ENCODE data around the gene TRPM7.
"Not testable (repeated sequence)": the region's sequence is repeated elsewhere in the genome, so short reads cannot be mapped to it uniquely, and the experiment has no call there.

The TRPM7 gene

GRCh38 chr15:50653156-50653743, 33.3 kb downstream of the TRPM7 start:
- DNase-seq = no peak

GRCh38 chr15:50652671-50653070, 33.9 kb downstream of the TRPM7 start:
- no peak for DNase-seq

- DNase-seq = no peak
Observed at GRCh38 chr15:50641318-50641717, 45.3 kb downstream of the TRPM7 start.

DNA sequence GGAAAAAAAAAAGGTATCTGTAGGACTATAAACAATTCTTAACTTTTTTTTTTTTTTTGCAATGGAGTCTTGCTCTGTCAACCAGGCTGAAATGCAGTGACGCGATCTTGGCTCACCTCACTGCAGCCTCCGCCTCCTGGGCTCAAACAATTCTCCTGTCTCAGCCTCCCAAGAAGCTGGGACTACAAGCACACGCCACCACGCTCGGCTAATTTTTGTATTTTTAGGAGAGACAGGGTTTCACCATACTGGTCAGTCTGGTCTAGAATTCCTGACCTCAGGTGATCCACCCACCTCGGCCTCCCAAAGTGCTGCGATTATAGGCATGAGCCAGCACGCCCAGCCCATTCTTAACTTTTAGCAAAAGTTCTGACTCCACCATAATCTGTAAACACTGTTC, 50.5 kb downstream of the TRPM7 start:
- DNase-seq = no peak

DNA sequence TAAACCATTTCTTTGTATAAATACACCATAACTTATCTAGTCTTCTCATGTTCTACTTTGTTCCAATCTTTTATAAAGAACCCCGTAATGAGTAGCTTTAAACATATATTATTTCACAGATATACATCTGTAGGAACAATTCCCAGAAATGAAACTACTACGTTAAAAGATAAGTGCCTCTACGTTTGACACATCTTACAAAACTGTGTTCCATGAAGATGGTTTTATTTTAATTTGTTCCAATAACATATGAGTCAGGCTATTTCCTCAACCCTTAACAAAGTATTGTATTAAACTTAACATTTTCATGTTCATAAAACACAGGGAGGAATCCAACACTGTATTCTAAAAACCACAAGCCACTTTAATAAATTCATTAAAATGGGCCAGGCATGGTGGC, 52.9 kb downstream of the TRPM7 start:
- no peak for DNase-seq

DNA sequence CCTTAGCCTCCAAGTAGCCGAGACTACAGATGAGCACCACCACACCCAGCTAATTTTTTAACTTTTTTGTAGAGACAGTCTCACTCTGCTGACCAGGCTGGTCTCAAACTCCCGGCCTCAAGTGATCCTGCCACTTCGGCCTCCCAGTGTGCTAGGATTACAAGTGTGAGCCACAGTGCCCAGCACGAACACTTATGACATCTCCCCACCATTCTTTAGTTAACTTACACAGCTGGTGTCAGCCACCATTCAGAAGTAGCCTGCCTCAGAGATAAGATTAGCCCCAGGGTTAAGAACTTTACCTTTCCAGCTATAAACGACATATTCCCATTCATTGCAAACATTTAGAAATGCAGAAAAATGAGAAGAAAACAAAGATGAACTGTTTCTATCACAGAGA, 58.2 kb downstream of the TRPM7 start:
- no peak for DNase-seq

- no peak for DNase-seq
Observed at GRCh38 chr15:50627351-50628055, 59.1 kb downstream of the TRPM7 start.

GRCh38 chr15:50624616-50625168, 61.9 kb downstream of the TRPM7 start:
- DNase-seq = no peak

GRCh38 chr15:50622361-50622943, 64.1 kb downstream of the TRPM7 start:
- not testable (repeated sequence) for DNase-seq

DNA sequence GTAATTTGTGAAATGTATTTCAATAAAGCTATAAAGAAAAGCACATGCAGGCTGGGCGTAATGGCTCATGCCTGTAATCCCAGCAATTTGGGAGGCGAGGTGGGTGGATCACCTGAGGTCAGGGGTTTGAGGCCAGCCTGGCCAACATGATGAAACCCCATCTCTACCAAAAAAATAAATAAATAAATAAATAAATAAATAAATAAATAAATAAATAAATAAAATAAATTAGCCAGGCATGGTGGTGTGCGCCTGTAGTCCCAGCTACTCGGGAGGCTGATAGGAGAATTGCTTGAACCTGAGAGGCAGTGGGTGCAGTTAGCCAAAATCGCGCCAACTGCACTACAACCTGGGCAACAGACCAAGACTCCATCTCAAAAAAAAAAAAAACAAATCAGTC, 69.6 kb downstream of the TRPM7 start:
- DNase-seq = not testable (repeated sequence)

DNA sequence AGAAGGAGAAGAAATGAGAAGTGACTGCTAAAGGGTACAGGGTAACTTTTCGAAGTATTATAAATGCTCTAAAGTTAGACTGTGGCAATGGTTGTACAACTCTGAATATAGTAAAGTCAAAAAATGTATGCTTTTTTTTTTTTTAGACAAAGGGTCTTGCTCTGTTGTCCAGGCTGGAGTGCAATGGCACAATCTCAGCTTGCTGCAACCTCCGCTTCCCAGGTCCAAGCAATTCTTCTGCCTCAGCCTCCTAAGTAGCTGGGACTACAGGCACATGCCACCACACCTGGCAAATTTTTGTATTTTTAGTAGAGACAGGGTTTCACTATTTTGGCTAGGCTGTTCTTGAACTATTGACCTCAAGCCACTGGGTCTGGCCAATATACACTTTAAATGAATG, 70.0 kb downstream of the TRPM7 start:
- DNase-seq = not testable (repeated sequence)

- no peak for DNase-seq
Observed at GRCh38 chr15:50613600-50613999, 73.0 kb downstream of the TRPM7 start.

DNA sequence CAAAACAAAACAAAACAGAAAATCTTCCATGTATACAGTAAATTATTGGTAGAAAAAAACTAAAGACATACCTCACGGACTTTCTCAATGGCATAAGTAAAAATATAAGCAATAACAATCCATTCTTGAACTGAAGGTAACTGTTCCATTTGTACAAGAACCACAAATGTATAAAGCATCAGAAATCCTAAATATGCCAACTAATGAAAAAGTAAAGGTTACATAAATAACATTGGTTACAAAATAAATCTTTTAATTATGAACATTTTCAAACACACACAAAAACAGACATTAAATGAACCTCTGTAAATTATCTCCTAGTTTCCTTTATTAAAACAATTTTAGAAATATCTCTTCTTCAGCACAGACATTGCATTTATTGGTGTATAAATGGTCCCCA, 79.5 kb downstream of the TRPM7 start:
- DNase-seq = no peak

GRCh38 chr15:50605462-50605861, 81.1 kb downstream of the TRPM7 start:
- no peak for DNase-seq

- not testable (repeated sequence) for DNase-seq
Observed at GRCh38 chr15:50602028-50602427, 84.6 kb downstream of the TRPM7 start.

- no peak for DNase-seq
Observed at GRCh38 chr15:50594311-50594710, 92.3 kb downstream of the TRPM7 start.

GRCh38 chr15:50593761-50594160, 92.8 kb downstream of the TRPM7 start:
- DNase-seq = no peak

GRCh38 chr15:50590288-50590687, 96.3 kb downstream of the TRPM7 start:
- DNase-seq = no peak

GRCh38 chr15:50577492-50577891, 109.1 kb downstream of the TRPM7 start:
- no peak for DNase-seq

DNA sequence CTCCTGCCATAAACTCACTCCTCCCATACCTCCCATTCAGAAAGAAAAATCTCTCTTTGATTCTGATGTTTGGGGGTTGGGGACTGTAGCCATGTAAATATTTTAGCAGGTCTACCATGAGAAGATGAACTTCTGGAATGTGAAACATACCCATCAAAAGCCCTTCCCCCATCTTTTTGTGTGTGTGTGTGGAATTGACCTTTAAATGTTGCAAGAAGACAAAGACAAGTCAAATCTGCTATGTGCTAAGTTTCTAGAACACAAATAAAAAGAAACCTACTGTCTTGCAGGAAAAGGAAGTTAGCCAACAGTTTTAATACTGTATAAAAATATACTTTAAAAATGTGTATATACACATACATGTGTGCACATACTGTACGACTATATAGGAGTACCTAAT, 110.4 kb downstream of the TRPM7 start:
- no peak for DNase-seq

GRCh38 chr15:50573842-50574241, 112.8 kb downstream of the TRPM7 start:
- not testable (repeated sequence) for DNase-seq

- no peak for DNase-seq
Observed at GRCh38 chr15:50563756-50564155, 122.8 kb downstream of the TRPM7 start.

- no peak for DNase-seq
Observed at GRCh38 chr15:50562735-50563640, 123.6 kb downstream of the TRPM7 start.
